HCT116 (cell line): ENCODE measurements around the gene RSRC1. TPM values are rescaled to one million over a fixed set of nuclear protein-coding genes. Genes with fewer than 3 reads are reported as not detected.

Experiments
- ATAC-seq: fragments of 200-7000 bp; cut with Tn5 transposase; 2 replicates; pipeline ENCODE4 v1.9.1; 2020; ENCODE audit warnings: mild to moderate bottlenecking, moderate library complexity
- BruUV-seq: library from RNA; stranded (reverse); fragments of 400-500 nt; replicated peaks from 2 replicates; lab custom pipeline; 2021; lab: Mats Ljungman, UMichigan
- CTCF ChIA-PET: fragments of 300-600 bp; sonication (Branson Sonifier 250); formaldehyde crosslinking; loops from one replicate; lab custom pipeline; 2021; ENCODE audit warnings: antibody characterized with exemption; lab: Charles Lee
- POLR2A ChIA-PET: fragments of 300-600, 350-600 bp; sonication (Branson Sonifier 250); formaldehyde crosslinking; loops from one replicate; lab custom pipeline; 2021; ENCODE audit warnings: antibody characterized with exemption; lab: Charles Lee
- RAD21 ChIA-PET, 2 experiments: fragments of 300-600 bp; sonication (Branson Sonifier 250); formaldehyde crosslinking; loops; one replicate each; lab custom pipeline; 2023; ENCODE audit warnings: low total read pairs in 2 of 2; ENCODE audit not compliant: uncharacterized antibody in 2 of 2, unreplicated experiment in 2 of 2, low non-redundant PET in 1 of 2; lab: Charles Lee
- DNase-seq: peaks from one replicate; pipeline ENCODE4 v3.0.0-alpha.2; 2010; ENCODE audit warnings: low read depth, low spot score
- H2AFZ ChIP-seq: fragments of 200-600 bp; shearing (Covaris generic), sonication (generic); 2 replicates; pipeline ENCODE4 v1.6.1; 2017; ENCODE audit warnings: low read depth, mixed run types, mixed read lengths, antibody characterized with exemption, low read length; ENCODE audit not compliant: poor library complexity, severe bottlenecking
- H3K27ac ChIP-seq: 2 replicates; pipeline ENCODE4 v1.5.1; 2012; ENCODE audit warnings: low read depth, low read length
- H3K27me3 ChIP-seq: fragments of 200-600 bp; sonication (generic); 2 replicates; pipeline ENCODE4 v1.6.1; 2016; ENCODE audit warnings: mixed run types, low read length, mixed read lengths; ENCODE audit not compliant: insufficient read depth
- H3K36me3 ChIP-seq, 2 experiments: fragments of 200-500 bp in 1 of 2; fragments of 200-600 bp in 1 of 2; sonication (Bioruptor generic) in 1 of 2; sonication (generic) in 1 of 2; 2 replicates each; pipeline versions ENCODE4 v1.5.1 to v1.6.1; 2014 to 2016; ENCODE audit warnings: low read length in 2 of 2, inconsistent platforms in 1 of 2, mixed read lengths in 1 of 2, mixed run types in 1 of 2; ENCODE audit not compliant: insufficient read depth in 2 of 2, control insufficient read depth in 1 of 2
- H3K4me1 ChIP-seq, 2 experiments: fragments of 200-600 bp in 1 of 2; sonication (generic) in 1 of 2; 2 replicates each; pipeline versions ENCODE4 v1.5.1 to v1.6.1; 2012 to 2017; ENCODE audit warnings: low read length in 2 of 2, inconsistent platforms in 1 of 2, mild to moderate bottlenecking in 1 of 2, mixed read lengths in 1 of 2, mixed run types in 1 of 2, moderate library complexity in 1 of 2; ENCODE audit not compliant: insufficient read depth in 2 of 2, control insufficient read depth in 1 of 2
- H3K4me2 ChIP-seq: fragments of 200-600 bp; sonication (generic); 2 replicates; pipeline ENCODE4 v1.6.1; 2017; ENCODE audit warnings: mixed run types, low read length, mixed read lengths
- H3K4me3 ChIP-seq, 2 experiments: fragments of 200-600 bp in 1 of 2; sonication (generic) in 1 of 2; replicated peaks in 1 of 2; 2 replicates each; pipeline ENCODE4 v1.5.1; 2011 to 2016; ENCODE audit warnings: low read length in 2 of 2, control low read depth in 1 of 2, low read depth in 1 of 2, mild to moderate bottlenecking in 1 of 2, mixed read lengths in 1 of 2, mixed run types in 1 of 2
- H3K79me2 ChIP-seq: fragments of 200-600 bp; sonication (generic); 2 replicates; pipeline ENCODE4 v1.6.1; 2017; ENCODE audit warnings: mild to moderate bottlenecking, mixed run types, low read length, moderate library complexity, mixed read lengths; ENCODE audit not compliant: insufficient read depth
- H3K9ac ChIP-seq: fragments of 200-600 bp; sonication (generic); 2 replicates; pipeline ENCODE4 v1.6.1; 2016; ENCODE audit warnings: low read length, mixed read lengths
- H3K9me2 ChIP-seq: fragments of 200-600 bp; sonication (generic), shearing (Covaris generic); 2 replicates; pipeline ENCODE4 v1.6.1; 2017; ENCODE audit warnings: mixed run types, mild to moderate bottlenecking, moderate library complexity; ENCODE audit not compliant: insufficient read depth
- H3K9me3 ChIP-seq, 2 experiments: fragments of 200-500 bp in 1 of 2; fragments of 200-600 bp in 1 of 2; sonication (Bioruptor generic) in 1 of 2; sonication (generic) in 1 of 2; 2 replicates each; pipeline ENCODE4 v1.6.1; 2014 to 2017; ENCODE audit warnings: low read length in 2 of 2, mixed read lengths in 2 of 2, inconsistent platforms in 1 of 2, low read depth in 1 of 2, mild to moderate bottlenecking in 1 of 2, mixed run types in 1 of 2, moderate library complexity in 1 of 2; ENCODE audit not compliant: control insufficient read depth in 1 of 2, insufficient read depth in 1 of 2
- H4K20me1 ChIP-seq: fragments of 200-600 bp; sonication (generic), shearing (Covaris generic); 2 replicates; pipeline ENCODE4 v1.6.1; 2017; ENCODE audit warnings: mixed run types, mild to moderate bottlenecking, moderate library complexity; ENCODE audit not compliant: insufficient read depth
- ATF3 ChIP-seq: IDR thresholded peaks from 2 replicates; pipeline ENCODE4 v1.6.1; 2012
- EGR1 ChIP-seq: IDR thresholded peaks from 2 replicates; pipeline ENCODE4 v1.6.1; 2012; ENCODE audit warnings: low read depth
- FOSL1 ChIP-seq: IDR thresholded peaks from 2 replicates; pipeline ENCODE4 v1.6.1; 2012; ENCODE audit warnings: low read depth
- JUND ChIP-seq: IDR thresholded peaks from 2 replicates; pipeline ENCODE4 v1.6.1; 2012
- MAX ChIP-seq: IDR thresholded peaks from 2 replicates; pipeline ENCODE4 v1.6.1; 2012
- POLR2A ChIP-seq: IDR thresholded peaks from 2 replicates; pipeline ENCODE4 v1.7.0; 2011; ENCODE audit warnings: borderline replicate concordance; ENCODE audit not compliant: insufficient read depth, insufficient read length; ENCODE audit errors: extremely low read depth
- SIN3A ChIP-seq: IDR thresholded peaks from 2 replicates; pipeline ENCODE4 v1.6.1; 2012; ENCODE audit warnings: low read depth
- SP1 ChIP-seq: IDR thresholded peaks from 2 replicates; pipeline ENCODE4 v1.6.1; 2012; ENCODE audit warnings: low read depth
- YY1 ChIP-seq: IDR thresholded peaks from 2 replicates; pipeline ENCODE4 v1.6.1; 2011; ENCODE audit warnings: low read length, low read depth, moderate library complexity, mild to moderate bottlenecking; ENCODE audit not compliant: insufficient replicate concordance; ENCODE audit errors: extremely low read depth
- ZBTB33 ChIP-seq: IDR thresholded peaks from 2 replicates; pipeline ENCODE4 v1.6.1; 2011; ENCODE audit warnings: mild to moderate bottlenecking, low read length, moderate library complexity; ENCODE audit not compliant: insufficient replicate concordance; ENCODE audit errors: extremely low read depth
- intact Hi-C: fragments of 100-400 bp; cut with micrococcal nuclease; formaldehyde crosslinking; loops from 2 replicates; pipeline ENCODE4 v1.10.0; 2022
- total RNA-seq: library from RNA; stranded (reverse); gene quantifications from one replicate; pipeline ENCODE4 v1.2.1, GENCODE V29; 2021; ENCODE audit not compliant: unreplicated experiment

Gene RSRC1
- total RNA-seq, 1 experiment from 2014 or later, result 37.1 TPM

GRCh38 chr3:158519776-158520175 is 409.9 kb downstream of the RSRC1 start:
- no peaks in the 10 kb centered on the region for H3K9me2 ChIP-seq
- TF ChIP-seq FOSL1 (no peak), ZBTB33 (no peak), ATF3 (no peak), SIN3A (no peak), POLR2A (no peak), JUND (no peak), SP1 (no peak), YY1 (no peak), EGR1 (no peak), MAX (no peak)
- H3K27ac ChIP-seq, result no peak overlapping the region
- H3K9me3 ChIP-seq, result no peaks in the 10 kb centered on the region
- no peak overlapping the region for H3K9ac ChIP-seq
- no peaks in the 10 kb centered on the region for H3K4me1 ChIP-seq
- no peaks in the 10 kb centered on the region for H3K27me3 ChIP-seq
- CTCF ChIA-PET, result no interaction called here
- BruUV-seq, result no TSS peak
- RAD21 ChIA-PET, result no interaction called here
- H3K36me3 ChIP-seq, result no peaks in the 10 kb centered on the region
- H4K20me1 ChIP-seq, result no peaks in the 10 kb centered on the region
- H3K4me3 ChIP-seq, result no peak overlapping the region
- no peak overlapping the region for H3K4me2 ChIP-seq
- no peak overlapping the region for H2AFZ ChIP-seq
- intact Hi-C loops, result no loop called here
- POLR2A ChIA-PET, result no interaction called here
- no peak for ATAC-seq
- DNase-seq, result no peak
- no peaks in the 10 kb centered on the region for H3K79me2 ChIP-seq
